Body of pancreas (tissue), 4 donors: Measurements from ENCODE around the gene FOXI3. TPM values are rescaled to one million over a fixed set of nuclear protein-coding genes. Genes with fewer than 3 reads are reported as not detected.

Experiments
- ATAC-seq: fragments of 150-250 bp; one replicate; pipeline ENCODE4 v1.9.1; 2016
- DNase-seq, 4 donors: peaks; one replicate each; pipeline ENCODE4 v3.0.0-alpha.2; 2019
- H3K27ac ChIP-seq, 4 donors: fragments of 200-600 bp; sonication (generic); 1 replicate in 3 of 4; 2 replicates in 1 of 4; pipeline versions ENCODE4 v1.5.1 to v1.6.1; 2016 to 2019; ENCODE audit warnings: mild to moderate bottlenecking in 1 of 4, mixed read lengths in 1 of 4, moderate library complexity in 1 of 4
- H3K27me3 ChIP-seq, 2 donors: fragments of 200-600 bp; sonication (generic); one replicate each; pipeline ENCODE4 v1.6.0; 2016; ENCODE audit warnings: mild to moderate bottlenecking in 1 of 2
- H3K36me3 ChIP-seq, 2 donors: fragments of 200-600 bp; sonication (generic); replicated peaks in 1 of 2; 2 replicates each; pipeline ENCODE4 v1.5.1; 2016; ENCODE audit warnings: low read depth in 2 of 2; ENCODE audit not compliant: insufficient read depth in 1 of 2
- H3K4me1 ChIP-seq: fragments of 200-600 bp; sonication (generic); one replicate; pipeline ENCODE4 v1.6.0; 2016
- H3K4me3 ChIP-seq, 2 donors: fragments of 200-600 bp; sonication (generic); 1 replicate in 1 of 2; 2 replicates in 1 of 2; pipeline ENCODE4 v1.5.1; 2016 to 2019
- H3K9me3 ChIP-seq, 3 donors: fragments of 200-600 bp; sonication (generic); 1 replicate in 2 of 3; 2 replicates in 1 of 3; pipeline ENCODE4 v1.5.1; 2016
- CTCF ChIP-seq, 7 experiments: fragments of 450-650 bp in 4 of 7; fragments of 200-600 bp in 3 of 7; sonication (generic) in 3 of 7; IDR thresholded peaks; one replicate each; pipeline ENCODE4 v1.5.1; 2016 to 2019; ENCODE audit warnings: antibody characterized with exemption in 7 of 7
- POLR2A ChIP-seq, 3 donors: fragments of 450-650 bp; IDR thresholded peaks; one replicate each; pipeline ENCODE4 v1.6.1; 2016; ENCODE audit warnings: antibody characterized with exemption in 3 of 3, mild to moderate bottlenecking in 2 of 3
- WGBS, 2 donors: methylation state at CpG; one replicate each; pipeline ENCODE4 v1.1.5; 2017; 5-methylcytosine and 5-hydroxymethylcytosine counted together
- intact Hi-C: fragments of 100-400 bp; cut with DNase I; formaldehyde crosslinking; loops from one replicate; pipeline ENCODE4 v1.15.1; 2023
- total RNA-seq, 2 donors: library from RNA; depleted of rRNA; stranded (reverse); fragments of >200 nt; gene quantifications; one replicate each; pipeline ENCODE4 v1.1.0, GENCODE V29; 2016

Gene FOXI3
- total RNA-seq, 2 donors from 2014 or later, result not detected

DNA sequence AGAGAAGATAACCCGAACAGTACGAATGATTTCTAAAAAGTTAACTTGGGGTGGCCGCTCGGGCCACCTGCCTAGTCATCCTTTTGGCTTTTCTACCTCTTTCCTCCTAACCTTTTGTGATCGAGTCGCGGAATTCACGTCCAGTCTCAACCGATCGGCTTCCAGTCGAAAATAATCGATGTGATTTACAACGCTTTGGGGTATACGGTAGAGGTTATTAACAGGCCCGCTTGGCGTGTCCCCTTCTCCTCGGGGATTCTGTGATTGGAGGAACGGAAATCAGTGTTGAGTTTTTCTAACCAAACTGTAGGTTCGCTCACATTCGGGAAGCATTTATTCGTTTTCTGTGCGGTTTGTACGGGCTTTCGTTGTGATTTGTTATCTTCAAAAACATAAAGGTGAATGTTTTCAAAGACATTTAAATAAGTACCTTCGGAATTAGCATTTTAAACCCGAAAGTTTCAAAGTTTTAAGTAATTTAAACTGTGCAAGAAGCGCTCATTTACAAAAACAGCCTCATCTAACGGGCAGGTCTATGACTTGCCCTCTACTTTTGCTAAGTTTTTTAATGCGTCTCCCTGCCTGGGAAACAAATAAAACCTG is 588 bp upstream of the FOXI3 start:
- no peaks in the 10 kb centered on the region for H3K36me3 ChIP-seq
- TF ChIP-seq CTCF (IDR thresholded peaks at IDR 0.05) (no peak), POLR2A (IDR thresholded peaks at IDR 0.05) (no peak)
- WGBS, 2 donors, result 7 to 12% methylated on average over 29 of the region's 29 CpGs
- peaks cover 0 to 27% of the 10 kb centered on the region in 2 donors for H3K27me3 ChIP-seq
- H3K27ac ChIP-seq, result no peak overlapping the region
- intact Hi-C loops, result no loop called here
- peaks cover 9% of the 10 kb centered on the region for H3K4me1 ChIP-seq
- ATAC-seq (no peak), DNase-seq (no peak)
- H3K4me3 ChIP-seq, result no peak overlapping the region
- no peaks in the 10 kb centered on the region for H3K9me3 ChIP-seq

- TF ChIP-seq CTCF (IDR thresholded peaks at IDR 0.05), result no peak
- TF ChIP-seq POLR2A (IDR thresholded peaks at IDR 0.05), result no peak
- H3K27me3 ChIP-seq, result peaks cover 0 to 27% of the 10 kb centered on the region in 2 donors
- no peak overlapping the region for H3K27ac ChIP-seq
- intact Hi-C loops, result no loop called here
- no peaks in the 10 kb centered on the region for H3K36me3 ChIP-seq
- no peaks in the 10 kb centered on the region for H3K9me3 ChIP-seq
- DNase-seq, result peak; percentile 13 to 42 (median 26)
- WGBS, 2 donors, result 0 to 4% methylated on average over 5 to 85 of the region's 108 CpGs
- H3K4me1 ChIP-seq, result peaks cover 9% of the 10 kb centered on the region
- ATAC-seq, result peak; percentile 77
- H3K4me3 ChIP-seq, result no peak overlapping the region
Measured at GRCh38 chr2:88451811-88452564, 505 bp downstream of the FOXI3 start.

- WGBS, 2 donors, result 18 to 22% methylated on average over 16 to 18 of the region's 18 CpGs
- peaks cover 0 to 27% of the 10 kb centered on the region in 2 donors for H3K27me3 ChIP-seq
Measured at GRCh38 chr2:88450925-88451810, 1.3 kb downstream of the FOXI3 start.

GRCh38 chr2:88450186-88450585 is 2.3 kb downstream of the FOXI3 start:
- Histone ChIP-seq H3K4me1 (peaks cover 9% of the 10 kb centered on the region), H3K27ac (no peak overlapping the region), H3K27me3 (peaks cover 0 to 24% of the 10 kb centered on the region in 2 donors), H3K36me3 (no peaks in the 10 kb centered on the region), H3K4me3 (no peak overlapping the region), H3K9me3 (no peaks in the 10 kb centered on the region)
- 78 to 83% methylated on average over 10 of the region's 10 CpGs for WGBS, 2 donors
- intact Hi-C loops, result no loop called here
- no peak for ATAC-seq
- no peak for TF ChIP-seq CTCF (IDR thresholded peaks at IDR 0.05)
- no peak for TF ChIP-seq POLR2A (IDR thresholded peaks at IDR 0.05)
- no peak for DNase-seq

More at GRCh38 chr2:88450925-88451810, 1.3 kb downstream of the FOXI3 start:
- no peak for ATAC-seq
- intact Hi-C loops, result no loop called here
- no peaks in the 10 kb centered on the region for H3K9me3 ChIP-seq
- H3K27ac ChIP-seq, result no peak overlapping the region
- no peak for DNase-seq
- peaks cover 9% of the 10 kb centered on the region for H3K4me1 ChIP-seq
- TF ChIP-seq CTCF (IDR thresholded peaks at IDR 0.05), result no peak
- TF ChIP-seq POLR2A (IDR thresholded peaks at IDR 0.05), result no peak
- H3K4me3 ChIP-seq, result no peak overlapping the region
- H3K36me3 ChIP-seq, result no peaks in the 10 kb centered on the region
